Neural progenitor cell (in vitro differentiated cells): ENCODE data around the gene STAC. TPM values are rescaled to one million over a fixed set of nuclear protein-coding genes. Genes with fewer than 3 reads are reported as not detected.

Experiments
- DNase-seq: peaks from one replicate; pipeline ENCODE4 v3.0.0-alpha.2; 2016; ENCODE audit warnings: low spot score
- H2AFZ ChIP-seq: fragments of 200-600 bp; sonication (generic); replicated peaks from 2 replicates; pipeline ENCODE4 v1.6.1; 2016; ENCODE audit warnings: antibody characterized with exemption
- H3F3A ChIP-seq: fragments of 200-600 bp; sonication (generic); 2 replicates; pipeline ENCODE4 v1.6.1; 2016; ENCODE audit warnings: antibody characterized with exemption, low read depth
- H3K27ac ChIP-seq: fragments of 200-600 bp; sonication (generic); 2 replicates; pipeline ENCODE4 v1.5.1; 2016; ENCODE audit warnings: mild to moderate bottlenecking
- H3K27me3 ChIP-seq: fragments of 200-600 bp; sonication (generic); 2 replicates; pipeline ENCODE4 v1.6.1; 2016; ENCODE audit warnings: mild to moderate bottlenecking, moderate library complexity
- H3K36me3 ChIP-seq: fragments of 200-600 bp; sonication (generic); 2 replicates; pipeline ENCODE4 v1.5.1; 2016
- H3K4me1 ChIP-seq: fragments of 200-600 bp; sonication (generic); 2 replicates; pipeline ENCODE4 v1.6.1; 2016; ENCODE audit warnings: mixed run types
- H3K4me2 ChIP-seq: fragments of 200-600 bp; sonication (generic); 2 replicates; pipeline ENCODE4 v1.6.1; 2016
- H3K4me3 ChIP-seq: fragments of 200-600 bp; sonication (generic); 2 replicates; pipeline ENCODE4 v1.5.1; 2016
- H3K79me2 ChIP-seq: fragments of 200-600 bp; sonication (generic); 2 replicates; pipeline ENCODE4 v1.6.1; 2016; ENCODE audit warnings: low read depth
- H3K9ac ChIP-seq: fragments of 200-600 bp; sonication (generic); 2 replicates; pipeline ENCODE4 v1.6.1; 2016
- H3K9me3 ChIP-seq: fragments of 200-600 bp; sonication (generic); 2 replicates; pipeline ENCODE4 v1.5.1; 2016; ENCODE audit warnings: low read depth
- H4K20me1 ChIP-seq: fragments of 200-600 bp; sonication (generic); 2 replicates; pipeline ENCODE4 v1.6.1; 2016; ENCODE audit warnings: low read depth
- H3K27ac Mint-ChIP-seq: 3 replicates; pipeline ENCODE4 v1.8.0; 2021; ENCODE audit warnings: mixed read lengths
- H3K27me3 Mint-ChIP-seq: 2 replicates; pipeline ENCODE4 v1.8.0; 2022; ENCODE audit warnings: low read depth, mild to moderate bottlenecking, inconsistent platforms, moderate library complexity, mixed read lengths; ENCODE audit not compliant: insufficient read depth
- H3K36me3 Mint-ChIP-seq: 3 replicates; pipeline ENCODE4 v1.8.0; 2021; ENCODE audit warnings: mixed read lengths
- H3K4me1 Mint-ChIP-seq: 3 replicates; pipeline ENCODE4 v1.8.0; 2021; ENCODE audit warnings: mixed read lengths
- H3K4me3 Mint-ChIP-seq: 3 replicates; pipeline ENCODE4 v1.8.0; 2021; ENCODE audit warnings: mild to moderate bottlenecking, moderate library complexity, mixed read lengths
- H3K9me3 Mint-ChIP-seq: 3 replicates; pipeline ENCODE4 v1.8.0; 2020; ENCODE audit warnings: mixed read lengths
- CTCF ChIP-seq: fragments of 200-600 bp; sonication (generic); IDR thresholded peaks from 2 replicates; pipeline ENCODE4 v1.5.1; 2017; ENCODE audit warnings: antibody characterized with exemption, mild to moderate bottlenecking
- EZH2 ChIP-seq: fragments of 200-600 bp; sonication (generic); IDR thresholded peaks from 2 replicates; pipeline ENCODE4 v1.6.1; 2017; ENCODE audit warnings: antibody characterized with exemption, mild to moderate bottlenecking, moderate library complexity
- EZH2phosphoT487 ChIP-seq: fragments of 200-600 bp; sonication (generic); IDR thresholded peaks from 2 replicates; pipeline ENCODE4 v1.6.1; 2017; ENCODE audit warnings: antibody characterized with exemption
- total RNA-seq: library from RNA; depleted of rRNA; stranded (reverse); fragments of >200 nt; gene quantifications from 2 replicates; pipeline ENCODE4 v1.2.3, GENCODE V29; 2015; ENCODE audit warnings: low replicate concordance

The STAC gene
- total RNA-seq, 1 donor from 2014 or later: 6.5 TPM

- no peaks in the 10 kb centered on the region for H3K27me3 ChIP-seq
- Mint-ChIP-seq H3K27me3 (no peaks in the 10 kb centered on the region), H3K9me3 (peaks cover 3% of the 10 kb centered on the region), H3K27ac (no peak overlapping the region), H3K36me3 (peaks cover 2% of the 10 kb centered on the region), H3K4me1 (no peaks in the 10 kb centered on the region), H3K4me3 (no peak overlapping the region)
- H3K4me1 ChIP-seq: no peaks in the 10 kb centered on the region
- no peak for TF ChIP-seq EZH2phosphoT487
- TF ChIP-seq EZH2: no peak
- no peak for TF ChIP-seq CTCF
- H2AFZ ChIP-seq: no peak overlapping the region
- no peaks in the 10 kb centered on the region for H3K9me3 ChIP-seq
- H4K20me1 ChIP-seq: no peaks in the 10 kb centered on the region
- H3K36me3 ChIP-seq: no peaks in the 10 kb centered on the region
- H3F3A ChIP-seq: no peaks in the 10 kb centered on the region
- H3K9ac ChIP-seq: no peak overlapping the region
- H3K4me2 ChIP-seq: no peak overlapping the region
- no peak for DNase-seq
- H3K4me3 ChIP-seq: no peak overlapping the region
- no peak overlapping the region for H3K27ac ChIP-seq
- H3K79me2 ChIP-seq: no peaks in the 10 kb centered on the region
Observed at GRCh38 chr3:36476286-36476942, 96.1 kb downstream of the STAC start.

- Mint-ChIP-seq H3K27ac (no peak overlapping the region), H3K27me3 (no peaks in the 10 kb centered on the region), H3K36me3 (peaks cover 2% of the 10 kb centered on the region), H3K4me1 (no peaks in the 10 kb centered on the region), H3K4me3 (no peak overlapping the region), H3K9me3 (peaks cover 3% of the 10 kb centered on the region)
- Histone ChIP-seq H3K27ac (no peak overlapping the region), H3K4me2 (no peak overlapping the region), H3K79me2 (no peaks in the 10 kb centered on the region), H3K9ac (no peak overlapping the region), H2AFZ (no peak overlapping the region), H3F3A (no peaks in the 10 kb centered on the region), H3K36me3 (no peaks in the 10 kb centered on the region), H3K27me3 (no peaks in the 10 kb centered on the region), H3K4me3 (no peak overlapping the region), H3K4me1 (no peaks in the 10 kb centered on the region), H4K20me1 (no peaks in the 10 kb centered on the region), H3K9me3 (no peaks in the 10 kb centered on the region)
- TF ChIP-seq CTCF (no peak), EZH2phosphoT487 (no peak), EZH2 (no peak)
- DNase-seq: no peak
Observed at GRCh38 chr3:36477655-36478054, 97.4 kb downstream of the STAC start.

GRCh38 chr3:36480911-36481648 lies 100.8 kb downstream of the STAC start:
- H3K36me3 Mint-ChIP-seq: peaks cover 2% of the 10 kb centered on the region
- Histone ChIP-seq H3K36me3 (no peaks in the 10 kb centered on the region), H3K27ac (no peak overlapping the region), H3K9me3 (no peaks in the 10 kb centered on the region), H3K9ac (no peak overlapping the region), H3F3A (no peaks in the 10 kb centered on the region), H4K20me1 (no peaks in the 10 kb centered on the region), H3K4me2 (no peak overlapping the region), H3K4me3 (no peak overlapping the region), H3K4me1 (no peaks in the 10 kb centered on the region), H2AFZ (no peak overlapping the region), H3K27me3 (no peaks in the 10 kb centered on the region), H3K79me2 (no peaks in the 10 kb centered on the region)
- H3K27me3 Mint-ChIP-seq: no peaks in the 10 kb centered on the region
- DNase-seq: no peak
- TF ChIP-seq EZH2: no peak
- TF ChIP-seq EZH2phosphoT487: no peak
- TF ChIP-seq CTCF: no peak
- H3K4me3 Mint-ChIP-seq: no peak overlapping the region
- H3K4me1 Mint-ChIP-seq: peaks cover under 1% of the 10 kb centered on the region
- H3K27ac Mint-ChIP-seq: no peak overlapping the region
- H3K9me3 Mint-ChIP-seq: peaks cover 3% of the 10 kb centered on the region
